Neutrophil (primary cell): ENCODE results near the gene MBNL2.

Experiments used
- H3K27ac ChIP-seq: fragments of 200-600 bp; sonication (generic); 2 replicates; pipeline ENCODE4 v1.5.1; 2016; ENCODE audit warnings: mild to moderate bottlenecking, moderate library complexity
- H3K27me3 ChIP-seq: fragments of 200-600 bp; sonication (generic); 2 replicates; pipeline ENCODE4 v1.6.0; 2016; ENCODE audit warnings: mild to moderate bottlenecking
- H3K36me3 ChIP-seq: fragments of 200-600 bp; sonication (generic); 2 replicates; pipeline ENCODE4 v1.5.1; 2017
- H3K4me1 ChIP-seq, 2 experiments: fragments of 200-600 bp in 1 of 2; sonication (generic) in 1 of 2; 1 replicate in 1 of 2; 2 replicates in 1 of 2; pipeline versions ENCODE4 v1.5.1 to v1.6.1; 2013 to 2016; ENCODE audit warnings: low read depth in 1 of 2, low read length in 1 of 2, mild to moderate bottlenecking in 1 of 2, moderate library complexity in 1 of 2; ENCODE audit not compliant: control insufficient read depth in 1 of 2, insufficient read depth in 1 of 2
- H3K4me3 ChIP-seq, 2 experiments: fragments of 200-600 bp in 1 of 2; sonication (generic) in 1 of 2; 1 replicate in 1 of 2; 2 replicates in 1 of 2; pipeline ENCODE4 v1.5.1; 2013 to 2016; ENCODE audit warnings: low read depth in 1 of 2, low read length in 1 of 2, mild to moderate bottlenecking in 1 of 2, moderate library complexity in 1 of 2
- H3K9me3 ChIP-seq: fragments of 200-600 bp; sonication (generic); 2 replicates; pipeline ENCODE4 v1.5.1; 2016
- TF ChIP-seq, protein P1 (sequence below): fragments of 200-600 bp; sonication (generic); IDR thresholded peaks from 2 replicates; pipeline ENCODE4 v1.5.1; 2016; ENCODE audit warnings: antibody characterized with exemption

The MBNL2 gene

GRCh38 chr13:97239306-97239705 lies 17.2 kb downstream of the MBNL2 start:
- H3K9me3 ChIP-seq: no peaks in the 10 kb centered on the region
- H3K4me3 ChIP-seq: no peak overlapping the region
- no peaks in the 10 kb centered on the region for H3K36me3 ChIP-seq
- H3K4me1 ChIP-seq: peaks cover 5 to 6% of the 10 kb centered on the region in 2 experiments
- TF ChIP-seq, protein P1, sequence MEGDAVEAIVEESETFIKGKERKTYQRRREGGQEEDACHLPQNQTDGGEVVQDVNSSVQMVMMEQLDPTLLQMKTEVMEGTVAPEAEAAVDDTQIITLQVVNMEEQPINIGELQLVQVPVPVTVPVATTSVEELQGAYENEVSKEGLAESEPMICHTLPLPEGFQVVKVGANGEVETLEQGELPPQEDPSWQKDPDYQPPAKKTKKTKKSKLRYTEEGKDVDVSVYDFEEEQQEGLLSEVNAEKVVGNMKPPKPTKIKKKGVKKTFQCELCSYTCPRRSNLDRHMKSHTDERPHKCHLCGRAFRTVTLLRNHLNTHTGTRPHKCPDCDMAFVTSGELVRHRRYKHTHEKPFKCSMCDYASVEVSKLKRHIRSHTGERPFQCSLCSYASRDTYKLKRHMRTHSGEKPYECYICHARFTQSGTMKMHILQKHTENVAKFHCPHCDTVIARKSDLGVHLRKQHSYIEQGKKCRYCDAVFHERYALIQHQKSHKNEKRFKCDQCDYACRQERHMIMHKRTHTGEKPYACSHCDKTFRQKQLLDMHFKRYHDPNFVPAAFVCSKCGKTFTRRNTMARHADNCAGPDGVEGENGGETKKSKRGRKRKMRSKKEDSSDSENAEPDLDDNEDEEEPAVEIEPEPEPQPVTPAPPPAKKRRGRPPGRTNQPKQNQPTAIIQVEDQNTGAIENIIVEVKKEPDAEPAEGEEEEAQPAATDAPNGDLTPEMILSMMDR: no peak
- H3K27ac ChIP-seq: no peak overlapping the region
- H3K27me3 ChIP-seq: peaks cover 66% of the 10 kb centered on the region

DNA sequence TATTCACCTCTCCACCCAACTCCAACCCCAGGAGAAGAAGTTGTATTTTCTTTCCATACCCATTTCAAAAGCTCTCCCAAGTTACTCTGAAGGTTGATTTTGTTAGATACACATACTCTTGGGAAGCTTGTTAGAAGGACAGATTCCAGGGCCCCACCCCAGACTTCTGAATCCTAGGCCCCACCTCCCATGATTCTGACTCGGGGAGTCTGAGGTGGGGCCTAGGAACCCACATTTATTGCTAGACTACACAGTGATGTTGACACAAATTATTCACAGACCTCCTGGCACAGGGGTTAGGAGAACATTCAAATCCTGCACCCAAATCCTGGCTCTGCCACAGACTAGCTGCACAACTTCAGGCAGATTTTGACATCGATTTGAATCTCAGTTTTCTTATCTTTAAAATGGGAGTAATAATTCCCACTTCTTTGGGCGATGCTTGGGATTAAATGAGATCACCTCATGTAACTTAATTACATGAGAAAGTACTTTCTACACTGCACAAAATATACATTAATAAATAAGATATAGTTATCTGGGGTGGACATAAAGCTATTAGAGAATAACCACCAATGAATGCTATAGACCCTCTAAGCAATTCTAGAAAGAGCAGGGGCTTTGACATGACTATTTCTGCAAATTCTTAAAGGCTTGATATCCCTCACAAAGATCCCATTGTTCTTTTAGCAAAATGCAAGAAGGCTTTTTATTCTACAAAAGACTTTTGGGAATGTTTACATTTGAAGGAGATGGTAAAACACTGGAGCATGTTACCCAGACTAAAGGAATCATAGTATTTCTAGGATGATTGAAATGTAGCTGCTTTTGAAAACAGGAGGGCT lies 18.0 kb downstream of the MBNL2 start:
- H3K36me3 ChIP-seq: no peaks in the 10 kb centered on the region
- H3K4me3 ChIP-seq: no peak overlapping the region
- H3K27ac ChIP-seq: no peak overlapping the region
- TF ChIP-seq, protein P1: no peak
- H3K4me1 ChIP-seq: peaks cover 5 to 6% of the 10 kb centered on the region in 2 experiments
- H3K9me3 ChIP-seq: no peaks in the 10 kb centered on the region
- peaks cover 75% of the 10 kb centered on the region for H3K27me3 ChIP-seq

GRCh38 chr13:97240788-97241734 lies 18.9 kb downstream of the MBNL2 start:
- Histone ChIP-seq H3K27me3 (peaks cover 82% of the 10 kb centered on the region), H3K27ac (no peak overlapping the region)
- TF ChIP-seq, protein P1: no peak

DNA sequence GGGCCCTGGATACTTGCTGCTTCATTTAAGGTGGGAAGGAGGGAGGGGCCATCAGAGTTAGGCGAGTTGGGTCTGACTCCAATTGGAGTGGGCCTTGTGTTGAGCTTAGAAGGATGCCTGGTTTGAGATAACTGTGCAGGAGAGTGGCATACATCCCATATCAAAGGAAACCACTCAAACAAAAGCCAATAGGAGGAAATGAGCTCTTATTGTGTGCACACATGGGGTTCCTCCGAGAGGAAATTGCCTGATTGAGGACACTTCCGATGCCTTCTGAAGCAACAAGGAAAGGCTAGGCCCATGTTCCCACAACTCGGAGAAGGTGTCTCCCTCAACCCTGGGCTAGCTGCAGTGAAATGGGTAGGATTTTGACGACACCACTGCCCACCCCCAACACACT lies 19.6 kb downstream of the MBNL2 start:
- Histone ChIP-seq H3K36me3 (no peaks in the 10 kb centered on the region), H3K4me1 (peaks cover 5 to 6% of the 10 kb centered on the region in 2 experiments), H3K27me3 (peaks cover 81% of the 10 kb centered on the region), H3K4me3 (no peak overlapping the region), H3K27ac (no peak overlapping the region), H3K9me3 (no peaks in the 10 kb centered on the region)
- TF ChIP-seq, protein P1: no peak

More at GRCh38 chr13:97240788-97241734, 18.9 kb downstream of the MBNL2 start:
- H3K36me3 ChIP-seq: no peaks in the 10 kb centered on the region
- H3K4me3 ChIP-seq: no peak overlapping the region
- H3K9me3 ChIP-seq: no peaks in the 10 kb centered on the region
- H3K4me1 ChIP-seq: peaks cover 5 to 6% of the 10 kb centered on the region in 2 experiments

GRCh38 chr13:97242755-97243497 lies 20.8 kb downstream of the MBNL2 start:
- Histone ChIP-seq H3K27me3 (peaks cover 70% of the 10 kb centered on the region), H3K9me3 (no peaks in the 10 kb centered on the region), H3K4me3 (no peak overlapping the region), H3K36me3 (no peaks in the 10 kb centered on the region), H3K27ac (no peak overlapping the region), H3K4me1 (peaks cover 5 to 6% of the 10 kb centered on the region in 2 experiments)
- TF ChIP-seq, protein P1: no peak
